ENCODE data around the gene SH3BP5L.

Gene SH3BP5L

DNA sequence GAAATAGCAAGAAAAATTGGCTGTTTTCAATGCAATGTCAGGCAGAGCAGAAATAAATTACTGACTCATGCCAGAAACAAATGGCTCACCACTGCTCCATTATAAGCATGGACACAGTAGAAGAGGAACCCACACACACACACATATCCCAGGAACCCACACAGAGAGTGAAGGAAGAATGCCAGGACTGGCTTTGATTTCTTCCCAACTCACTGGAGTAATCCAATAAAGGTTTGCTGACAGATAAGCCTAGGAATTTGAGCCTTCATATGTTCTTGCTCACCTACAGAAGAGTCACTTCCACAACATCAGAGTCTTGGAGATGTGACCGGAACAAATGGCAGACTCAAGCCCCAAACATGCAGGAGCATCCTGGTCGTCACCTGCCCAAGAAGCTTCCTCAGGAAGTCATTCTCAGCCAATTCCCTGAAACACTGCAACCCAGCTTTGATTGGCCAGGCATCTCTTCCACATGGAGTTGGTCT is 2.2 kb downstream of the SH3BP5L start:
- Histone ChIP-seq H2BK15ac (replicated peaks; ENCODE audit: low read depth) (no peak overlapping the region), H3K27me3 (ENCODE audit: insufficient read depth, low read length, poor library complexity) (no peaks in the 10 kb centered on the region), H4K5ac (ENCODE audit: low read length) (no peak overlapping the region), H3K9ac (ENCODE audit: low read length) (no peak overlapping the region), H3K27ac (ENCODE audit: low read depth, low read length) (no peak overlapping the region), H2BK120ac (ENCODE audit: low read depth, low read length) (no peak overlapping the region), H2BK5ac (ENCODE audit: low read length) (no peak overlapping the region), H3K4ac (ENCODE audit: low read depth, low read length) (no peak overlapping the region), H3K4me3 (ENCODE audit: low read length) (no peak overlapping the region), H3K79me2 (ENCODE audit: control insufficient read depth, insufficient read depth, low read length) (peaks cover 34% of the 10 kb centered on the region), H3K56ac (ENCODE audit: low read length) (no peak overlapping the region), H2AK5ac (ENCODE audit: low read length) (no peak overlapping the region), H3K4me1 (ENCODE audit: control insufficient read depth, low read depth, low read length) (no peaks in the 10 kb centered on the region), H3K79me1 (ENCODE audit: low read length) (peaks cover 36% of the 10 kb centered on the region), H3K23ac (ENCODE audit: low read length) (no peak overlapping the region), H3K36me3 (ENCODE audit: control insufficient read depth, insufficient read depth, low read length) (peaks cover 5% of the 10 kb centered on the region), H4K8ac (ENCODE audit: low read depth, low read length) (no peak overlapping the region), H3K18ac (ENCODE audit: low read length) (no peak overlapping the region), H3K4me2 (ENCODE audit: low read length) (no peak overlapping the region)
- WGBS (ENCODE audit: extremely low coverage, insufficient coverage, low lambda C conversion rate) = no CpG with 5 or more reads among the region's 2 CpGs
- DNase-seq = peak; percentile 4

DNA sequence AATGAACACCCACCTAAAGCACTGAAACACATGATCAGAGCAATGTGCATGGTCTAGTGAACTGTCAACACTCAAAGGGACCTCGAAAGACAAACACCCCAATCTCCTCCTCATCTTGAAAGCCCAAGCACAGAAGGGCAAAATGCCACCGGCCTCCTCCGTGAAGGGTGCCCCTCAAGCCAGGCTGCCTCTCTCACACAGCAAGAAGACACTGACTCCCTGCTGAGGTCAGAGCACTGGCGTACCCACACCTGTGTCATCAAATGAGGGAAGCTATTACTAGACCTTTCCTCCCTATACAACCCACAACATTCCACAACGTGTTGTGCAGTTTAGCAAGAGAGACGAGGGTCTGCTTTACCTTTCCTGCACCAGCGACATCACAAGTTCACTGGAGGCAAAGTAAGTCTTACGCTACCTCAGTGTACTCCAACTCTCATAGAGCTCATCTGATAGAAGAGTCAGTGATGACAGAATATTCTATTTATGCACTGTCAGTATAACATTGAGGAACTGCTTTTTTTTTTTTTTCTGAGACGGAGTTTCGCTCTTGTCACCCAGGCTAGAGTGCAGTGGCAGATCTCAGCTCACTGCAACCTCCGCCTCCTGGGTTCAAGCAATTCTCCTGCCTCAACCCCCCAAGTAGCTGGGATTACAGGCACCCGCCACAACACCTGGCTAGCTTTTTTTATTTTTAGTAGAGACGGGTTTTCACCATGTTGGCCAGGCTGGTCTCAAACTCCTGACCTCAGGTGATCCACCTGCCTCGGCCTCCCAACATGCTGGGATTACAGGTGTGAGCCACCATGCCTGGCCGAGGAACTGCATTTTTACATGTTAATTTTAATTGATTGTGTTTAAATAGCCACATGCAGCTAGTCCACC is 3.3 kb downstream of the SH3BP5L start:
- Histone ChIP-seq H2BK5ac (ENCODE audit: low read length) (no peak overlapping the region), H3K56ac (ENCODE audit: low read length) (no peak overlapping the region), H4K8ac (ENCODE audit: low read depth, low read length) (no peak overlapping the region), H3K23ac (ENCODE audit: low read length) (peak overlapping the region; percentile 94), H3K79me1 (ENCODE audit: low read length) (peaks cover 39% of the 10 kb centered on the region), H2AK5ac (ENCODE audit: low read length) (no peak overlapping the region), H2BK15ac (replicated peaks; ENCODE audit: low read depth) (no peak overlapping the region), H3K27ac (ENCODE audit: low read depth, low read length) (no peak overlapping the region), H3K4ac (ENCODE audit: low read depth, low read length) (no peak overlapping the region), H3K27me3 (ENCODE audit: insufficient read depth, low read length, poor library complexity) (no peaks in the 10 kb centered on the region), H3K36me3 (ENCODE audit: control insufficient read depth, insufficient read depth, low read length) (peaks cover 5% of the 10 kb centered on the region), H4K5ac (ENCODE audit: low read length) (no peak overlapping the region), H3K4me1 (ENCODE audit: control insufficient read depth, low read depth, low read length) (no peaks in the 10 kb centered on the region), H3K9ac (ENCODE audit: low read length) (no peak overlapping the region), H2BK120ac (ENCODE audit: low read depth, low read length) (no peak overlapping the region), H3K4me3 (ENCODE audit: low read length) (no peak overlapping the region), H3K79me2 (ENCODE audit: control insufficient read depth, insufficient read depth, low read length) (peaks cover 34% of the 10 kb centered on the region), H3K18ac (ENCODE audit: low read length) (no peak overlapping the region), H3K4me2 (ENCODE audit: low read length) (no peak overlapping the region)
- no peak for DNase-seq
- no CpG with 5 or more reads among the region's 15 CpGs for WGBS (ENCODE audit: extremely low coverage, insufficient coverage, low lambda C conversion rate)

DNA sequence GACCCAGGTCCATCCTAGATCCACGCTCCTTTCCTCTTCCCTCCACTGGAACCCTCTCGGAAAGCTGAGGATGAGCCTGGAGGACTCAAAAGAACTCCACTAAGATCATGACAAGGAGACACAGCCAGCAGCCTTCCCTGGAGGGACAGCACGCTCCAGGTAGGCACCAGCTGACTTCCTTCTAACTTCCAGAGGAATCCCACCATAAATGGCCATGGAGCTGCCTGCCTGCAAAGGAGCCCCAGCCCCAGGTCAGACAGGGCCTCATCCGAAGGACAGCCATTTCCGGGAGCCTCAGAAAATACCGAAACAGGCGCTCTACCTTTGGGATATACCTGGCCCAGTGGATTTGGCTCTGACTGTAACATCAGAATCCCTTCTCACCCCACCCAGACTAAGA is 4.1 kb downstream of the SH3BP5L start:
- Histone ChIP-seq H3K27me3 (ENCODE audit: insufficient read depth, low read length, poor library complexity) (no peaks in the 10 kb centered on the region), H3K4me1 (ENCODE audit: control insufficient read depth, low read depth, low read length) (no peaks in the 10 kb centered on the region), H3K79me2 (ENCODE audit: control insufficient read depth, insufficient read depth, low read length) (peaks cover 34% of the 10 kb centered on the region), H4K8ac (ENCODE audit: low read depth, low read length) (no peak overlapping the region), H3K56ac (ENCODE audit: low read length) (no peak overlapping the region), H3K79me1 (ENCODE audit: low read length) (peaks cover 39% of the 10 kb centered on the region), H3K36me3 (ENCODE audit: control insufficient read depth, insufficient read depth, low read length) (peaks cover 5% of the 10 kb centered on the region), H2BK120ac (ENCODE audit: low read depth, low read length) (no peak overlapping the region), H2AK5ac (ENCODE audit: low read length) (no peak overlapping the region), H3K4me3 (ENCODE audit: low read length) (no peak overlapping the region), H2BK5ac (ENCODE audit: low read length) (no peak overlapping the region), H3K4ac (ENCODE audit: low read depth, low read length) (no peak overlapping the region), H3K9ac (ENCODE audit: low read length) (no peak overlapping the region), H4K5ac (ENCODE audit: low read length) (no peak overlapping the region), H3K27ac (ENCODE audit: low read depth, low read length) (no peak overlapping the region), H2BK15ac (replicated peaks; ENCODE audit: low read depth) (no peak overlapping the region), H3K23ac (ENCODE audit: low read length) (no peak overlapping the region), H3K18ac (ENCODE audit: low read length) (no peak overlapping the region), H3K4me2 (ENCODE audit: low read length) (no peak overlapping the region)
- no peak for DNase-seq
- no CpG with 5 or more reads among the region's 7 CpGs for WGBS (ENCODE audit: extremely low coverage, insufficient coverage, low lambda C conversion rate)

DNA sequence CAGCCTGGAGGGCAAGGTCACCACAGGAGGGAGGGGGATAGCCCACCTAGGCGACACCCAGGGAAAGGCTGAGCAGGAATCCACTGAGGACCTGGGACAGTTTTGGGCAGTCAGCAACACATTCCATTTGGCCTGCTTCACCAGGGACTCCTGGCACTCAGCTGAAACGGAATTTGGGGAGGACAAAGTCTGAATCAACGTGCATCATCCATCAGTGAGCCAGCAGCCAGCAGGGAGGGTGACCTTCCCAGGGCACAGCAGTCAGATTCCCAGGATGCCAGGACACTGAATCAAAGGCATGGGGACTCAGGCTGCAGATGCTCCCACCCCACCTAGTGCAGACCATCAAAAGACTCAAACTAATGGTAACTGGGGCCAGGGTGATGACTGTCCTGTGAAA is 4.6 kb downstream of the SH3BP5L start:
- H3K79me2 ChIP-seq (ENCODE audit: control insufficient read depth, insufficient read depth, low read length) = peaks cover 34% of the 10 kb centered on the region
- H3K4me3 ChIP-seq (ENCODE audit: low read length) = no peak overlapping the region
- no peak overlapping the region for H3K9ac ChIP-seq (ENCODE audit: low read length)
- no peak overlapping the region for H3K56ac ChIP-seq (ENCODE audit: low read length)
- H3K18ac ChIP-seq (ENCODE audit: low read length) = no peak overlapping the region
- peaks cover 5% of the 10 kb centered on the region for H3K36me3 ChIP-seq (ENCODE audit: control insufficient read depth, insufficient read depth, low read length)
- H3K4me1 ChIP-seq (ENCODE audit: control insufficient read depth, low read depth, low read length) = no peaks in the 10 kb centered on the region
- no peak overlapping the region for H4K8ac ChIP-seq (ENCODE audit: low read depth, low read length)
- no CpG with 5 or more reads among the region's 3 CpGs for WGBS (ENCODE audit: extremely low coverage, insufficient coverage, low lambda C conversion rate)
- H2AK5ac ChIP-seq (ENCODE audit: low read length) = no peak overlapping the region
- no peak overlapping the region for H3K23ac ChIP-seq (ENCODE audit: low read length)
- no peaks in the 10 kb centered on the region for H3K27me3 ChIP-seq (ENCODE audit: insufficient read depth, low read length, poor library complexity)
- no peak overlapping the region for H3K4ac ChIP-seq (ENCODE audit: low read depth, low read length)
- H2BK5ac ChIP-seq (ENCODE audit: low read length) = no peak overlapping the region
- no peak overlapping the region for H4K5ac ChIP-seq (ENCODE audit: low read length)
- H2BK120ac ChIP-seq (ENCODE audit: low read depth, low read length) = no peak overlapping the region
- DNase-seq = peak; percentile 81
- no peak overlapping the region for H3K4me2 ChIP-seq (ENCODE audit: low read length)
- peaks cover 39% of the 10 kb centered on the region for H3K79me1 ChIP-seq (ENCODE audit: low read length)
- no peak overlapping the region for H2BK15ac ChIP-seq (replicated peaks; ENCODE audit: low read depth)
- no peak overlapping the region for H3K27ac ChIP-seq (ENCODE audit: low read depth, low read length)

DNA sequence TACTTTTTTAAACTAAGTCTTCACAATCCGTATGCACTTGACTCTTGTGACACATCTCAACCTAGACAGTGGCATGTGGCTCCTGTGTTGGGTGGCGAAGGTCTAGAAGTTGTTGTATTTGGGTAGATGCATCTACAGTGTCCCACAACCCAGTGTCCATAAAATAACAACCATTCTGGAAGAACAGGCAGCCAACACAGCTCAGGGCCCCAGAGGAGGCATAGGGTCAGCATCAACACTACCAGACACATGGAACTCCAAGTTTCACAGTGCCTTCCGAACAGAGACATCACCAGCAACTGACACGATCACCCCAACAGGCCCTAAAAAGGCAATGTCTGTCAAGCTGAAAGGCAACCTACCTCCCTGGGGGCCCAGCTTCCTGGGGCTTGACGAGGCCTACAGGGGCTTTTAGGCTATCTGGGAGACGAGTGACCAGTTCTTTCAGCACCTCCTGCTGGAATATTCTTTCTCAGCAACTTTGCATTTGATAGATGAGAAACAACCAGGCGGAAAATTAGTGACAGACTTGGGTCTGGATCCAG is 5.6 kb downstream of the SH3BP5L start:
- Histone ChIP-seq H3K18ac (ENCODE audit: low read length) (no peak overlapping the region), H3K27ac (ENCODE audit: low read depth, low read length) (no peak overlapping the region), H3K23ac (ENCODE audit: low read length) (no peak overlapping the region), H3K4me1 (ENCODE audit: control insufficient read depth, low read depth, low read length) (no peaks in the 10 kb centered on the region), H2AK5ac (ENCODE audit: low read length) (no peak overlapping the region), H3K36me3 (ENCODE audit: control insufficient read depth, insufficient read depth, low read length) (peaks cover 6% of the 10 kb centered on the region), H3K4me3 (ENCODE audit: low read length) (no peak overlapping the region), H2BK15ac (replicated peaks; ENCODE audit: low read depth) (no peak overlapping the region), H3K9ac (ENCODE audit: low read length) (no peak overlapping the region), H3K4ac (ENCODE audit: low read depth, low read length) (no peak overlapping the region), H3K27me3 (ENCODE audit: insufficient read depth, low read length, poor library complexity) (no peaks in the 10 kb centered on the region), H4K5ac (ENCODE audit: low read length) (no peak overlapping the region), H2BK5ac (ENCODE audit: low read length) (no peak overlapping the region), H3K79me2 (ENCODE audit: control insufficient read depth, insufficient read depth, low read length) (peaks cover 31% of the 10 kb centered on the region), H3K4me2 (ENCODE audit: low read length) (no peak overlapping the region), H4K8ac (ENCODE audit: low read depth, low read length) (no peak overlapping the region), H2BK120ac (ENCODE audit: low read depth, low read length) (no peak overlapping the region), H3K79me1 (ENCODE audit: low read length) (peaks cover 37% of the 10 kb centered on the region), H3K56ac (ENCODE audit: low read length) (no peak overlapping the region)
- DNase-seq = no peak
- 100% methylated on average over 1 of the region's 7 CpGs for WGBS (ENCODE audit: extremely low coverage, insufficient coverage, low lambda C conversion rate)

Data from mesendoderm (in vitro differentiated cells).